Measurements from ENCODE around the gene MDH2. TPM values are rescaled to one million over a fixed set of nuclear protein-coding genes. Genes with fewer than 3 reads are reported as not detected.

Gene MDH2
- total RNA-seq = 100 to 1,000 TPM; 383 to 686 (median 453) TPM
- 100 to 1,000 TPM in 1 of 2 donors, 10 to 100 TPM in 1; 66.1 to 252 TPM for polyA plus RNA-seq
- long read RNA-seq, donor 1, transcript MDH2-201 (9 exons, 2,209 nt) = major isoform, 460 of 741 reads
- long read RNA-seq, donor 1, partial matches to known transcripts = 77 of 741 reads
- long read RNA-seq, donor 1, other reads (novel, unspliced or antisense) = 202 of 741 reads
- long read RNA-seq, donor 2, transcript MDH2-201 (9 exons, 2,209 nt) = major isoform, 446 of 834 reads
- long read RNA-seq, donor 2, partial matches to known transcripts = 374 of 834 reads
- long read RNA-seq, donor 2, other reads (novel, unspliced or antisense) = 14 of 834 reads
- long read RNA-seq, donor 3, transcript MDH2-204 (8 exons, 2,020 nt) = minor isoform, 5 of 884 reads
- long read RNA-seq, donor 3, transcript MDH2-201 (9 exons, 2,209 nt) = major isoform, 733 of 884 reads
- long read RNA-seq, donor 3, partial matches to known transcripts = 132 of 884 reads
- long read RNA-seq, donor 3, other reads (novel, unspliced or antisense) = 13 of 884 reads

GRCh38 chr7:76047811-76048667 lies at the start of gene MDH2, which contains the start of gene STYXL1:
MDH2 (plus strand) TSS chr7:76048106; CDS start chr7:76048161, 55 bp downstream.
STYXL1 (minus strand) TSS chr7:76048000; CDS start chr7:76030523, 17,477 bp downstream.
- intact Hi-C loops (cut with DNase I) = loop anchor here in 2 of 10 donors (2.0 to 10.0 kb wide), 2 partner anchors 83 to 87 kb away; no protein-coding TSS in a partner anchor
- ATAC-seq (peak; percentile 96 to 98 (median 98)), DNase-seq (peak; percentile 94 to 95)
- Histone ChIP-seq H3K4me1 (peaks cover 2 to 60% (median 31%) of the 10 kb centered on the region in 9 donors), H3K4me3 (peak within 1 kb of the TSS; percentile 74 to 97 (median 91)), H3K27me3 (no peaks in the 10 kb centered on the region), H3K27ac (peak within 1 kb of the TSS; percentile 80 to 97 (median 96)), H3K9me3 (no peaks in the 10 kb centered on the region), H3K36me3 (peaks cover 0 to 26% (median 0%) of the 10 kb centered on the region in 9 donors)
- 0 to 1% methylated on average over 58 of the region's 58 CpGs for WGBS, 2 donors
- TF ChIP-seq CTCF (IDR thresholded peaks at IDR 0.05) = no peak

- no peaks in the 10 kb centered on the region for H3K9me3 ChIP-seq
- DNase-seq (no peak), ATAC-seq (no peak)
- intact Hi-C loops (cut with DNase I) = loop anchor here in 1 of 10 donors (5.0 kb wide), 1 partner anchor 113 kb away; no protein-coding TSS in a partner anchor
- H3K27ac ChIP-seq = no peak overlapping the region
- no peaks in the 10 kb centered on the region for H3K27me3 ChIP-seq
- no peak for TF ChIP-seq CTCF (IDR thresholded peaks at IDR 0.05)
- H3K36me3 ChIP-seq = peaks cover 0 to 65% (median 8%) of the 10 kb centered on the region in 9 donors
- no peak overlapping the region for H3K4me3 ChIP-seq
- H3K4me1 ChIP-seq = peaks cover 0 to 20% (median 0%) of the 10 kb centered on the region in 9 donors
- WGBS, 2 donors = 94 to 97% methylated on average over 11 of the region's 11 CpGs
These were observed 47.3 kb upstream of the MDH2 start for GRCh38 chr7:76000566-76000965.

GRCh38 chr7:76002139-76002538 lies 45.8 kb upstream of the MDH2 start:
- ATAC-seq = peak in 3 of 8 donors; percentile 57 to 74 (median 68)
- H3K4me1 ChIP-seq = peaks cover 0 to 11% (median 0%) of the 10 kb centered on the region in 9 donors
- no peak for TF ChIP-seq CTCF (IDR thresholded peaks at IDR 0.05)
- no peaks in the 10 kb centered on the region for H3K27me3 ChIP-seq
- intact Hi-C loops (cut with DNase I) = loop anchor here in 1 of 10 donors (5.0 kb wide), 1 partner anchor 115 kb away; no protein-coding TSS in a partner anchor
- no peak for DNase-seq
- WGBS, 2 donors = 74 to 80% methylated on average over 6 of the region's 6 CpGs
- no peak overlapping the region for H3K4me3 ChIP-seq
- peaks cover 0 to 57% (median 8%) of the 10 kb centered on the region in 9 donors for H3K36me3 ChIP-seq
- H3K27ac ChIP-seq = no peak overlapping the region
- H3K9me3 ChIP-seq = no peaks in the 10 kb centered on the region

Data from heart right ventricle (tissue), 16 donors.